ENCODE results near the gene GALNT14.

Gene GALNT14

DNA sequence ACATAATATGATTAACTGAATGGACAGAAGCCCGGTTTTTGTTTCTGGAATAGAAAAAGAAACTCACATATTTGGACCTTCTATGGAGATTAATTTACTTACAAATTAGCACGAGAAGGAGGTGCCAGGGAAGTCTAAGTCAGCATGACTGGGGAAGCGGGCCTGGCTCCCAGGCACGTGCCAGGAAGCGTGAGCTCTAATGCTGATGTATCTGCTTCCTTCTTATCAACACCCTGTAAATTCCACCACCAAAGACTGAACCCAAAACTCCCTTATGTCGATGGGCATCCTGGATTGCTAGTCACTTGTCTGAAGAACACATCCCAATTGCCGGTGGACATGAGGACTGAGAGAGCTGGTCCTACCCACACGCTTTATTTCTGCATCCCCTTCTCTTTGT lies 134.5 kb downstream of the GALNT14 start:
- DNase-seq: no peak

DNA sequence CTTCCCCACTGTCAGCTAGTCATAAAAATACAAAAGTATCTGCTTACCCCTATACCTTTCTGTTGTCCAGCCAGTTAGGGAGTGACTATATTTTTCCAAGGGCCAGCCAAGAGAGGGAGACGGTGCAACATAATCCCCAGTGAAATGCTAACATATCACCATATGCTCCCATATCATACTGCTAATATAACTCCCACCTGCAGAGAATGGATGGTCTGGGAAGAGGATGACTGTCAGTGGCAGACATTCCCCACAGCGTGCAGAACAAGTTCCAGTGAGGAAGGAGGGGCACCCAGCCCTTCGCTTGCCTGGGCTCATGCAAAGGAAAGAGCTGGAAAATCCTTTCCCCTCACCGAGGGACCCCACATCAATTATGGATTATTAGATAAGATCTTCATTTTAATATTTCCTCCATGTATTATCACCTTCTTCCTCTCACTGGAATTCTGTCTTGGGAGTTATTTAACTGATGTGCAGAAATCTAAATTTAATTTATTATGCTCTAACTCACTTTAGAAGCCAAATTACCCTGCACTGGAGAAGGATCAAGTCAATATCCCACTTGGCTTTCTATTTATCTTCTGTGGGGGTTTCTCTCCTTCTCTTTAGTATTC lies 135.6 kb downstream of the GALNT14 start:
- no peak for DNase-seq

DNA sequence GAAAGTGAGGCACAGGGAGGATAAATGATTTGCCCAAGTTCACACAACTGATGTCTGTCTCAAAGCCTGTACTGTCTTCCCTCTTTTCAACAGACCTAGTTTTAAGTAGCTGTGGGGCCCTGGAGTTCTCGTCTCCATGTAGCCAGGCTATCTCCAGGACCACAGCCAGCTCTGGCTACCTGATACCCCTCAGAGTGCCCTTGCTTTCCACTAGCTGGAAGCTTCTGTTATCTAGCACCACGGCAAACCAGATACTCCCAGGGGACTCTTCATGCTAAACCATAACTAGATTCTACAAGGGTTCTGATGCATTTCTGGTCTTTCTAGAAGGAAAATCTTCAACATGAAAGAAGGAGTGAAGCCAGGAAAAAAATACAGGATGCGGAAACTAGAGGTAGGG lies 137.3 kb downstream of the GALNT14 start:
- no peak for DNase-seq

DNA sequence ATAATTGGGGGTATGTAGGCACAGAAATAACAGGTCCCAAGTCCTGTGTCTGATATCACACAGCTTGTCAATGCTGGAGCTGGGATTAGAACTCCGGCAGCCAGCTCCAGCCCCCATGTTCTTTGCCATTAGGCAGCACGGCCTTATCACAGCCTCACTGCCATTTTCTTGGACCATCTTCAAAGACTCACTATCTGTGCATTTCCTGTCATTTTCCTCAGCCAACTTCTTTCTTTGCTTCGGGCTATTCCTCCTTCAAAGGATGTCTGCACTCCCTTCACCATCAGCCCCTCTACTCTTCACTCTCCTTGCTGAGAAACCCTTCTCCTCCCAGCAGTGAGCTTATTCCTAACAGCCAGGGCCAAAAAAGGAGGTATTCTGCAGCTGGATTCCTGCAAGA lies 139.6 kb downstream of the GALNT14 start:
- DNase-seq: no peak

DNA sequence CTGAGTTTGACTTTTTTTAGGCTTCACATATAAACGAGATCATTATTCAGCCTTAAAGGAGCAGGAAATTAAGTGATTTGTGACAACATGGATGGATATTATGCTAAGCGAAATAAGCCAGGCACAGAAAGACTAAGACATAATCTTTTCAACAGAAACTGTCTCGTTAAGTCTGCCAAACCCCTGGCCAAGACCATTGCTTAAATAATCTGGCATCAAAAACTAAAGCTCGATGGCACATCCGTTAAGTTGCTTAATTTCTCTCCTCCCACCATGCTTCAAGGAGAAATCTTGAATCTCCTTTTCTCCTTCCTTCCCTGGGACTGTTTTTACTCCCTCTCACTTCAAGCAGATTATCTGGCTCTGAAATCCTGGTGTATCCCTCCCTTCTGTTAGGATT lies 140.3 kb downstream of the GALNT14 start:
- no peak for DNase-seq

DNA sequence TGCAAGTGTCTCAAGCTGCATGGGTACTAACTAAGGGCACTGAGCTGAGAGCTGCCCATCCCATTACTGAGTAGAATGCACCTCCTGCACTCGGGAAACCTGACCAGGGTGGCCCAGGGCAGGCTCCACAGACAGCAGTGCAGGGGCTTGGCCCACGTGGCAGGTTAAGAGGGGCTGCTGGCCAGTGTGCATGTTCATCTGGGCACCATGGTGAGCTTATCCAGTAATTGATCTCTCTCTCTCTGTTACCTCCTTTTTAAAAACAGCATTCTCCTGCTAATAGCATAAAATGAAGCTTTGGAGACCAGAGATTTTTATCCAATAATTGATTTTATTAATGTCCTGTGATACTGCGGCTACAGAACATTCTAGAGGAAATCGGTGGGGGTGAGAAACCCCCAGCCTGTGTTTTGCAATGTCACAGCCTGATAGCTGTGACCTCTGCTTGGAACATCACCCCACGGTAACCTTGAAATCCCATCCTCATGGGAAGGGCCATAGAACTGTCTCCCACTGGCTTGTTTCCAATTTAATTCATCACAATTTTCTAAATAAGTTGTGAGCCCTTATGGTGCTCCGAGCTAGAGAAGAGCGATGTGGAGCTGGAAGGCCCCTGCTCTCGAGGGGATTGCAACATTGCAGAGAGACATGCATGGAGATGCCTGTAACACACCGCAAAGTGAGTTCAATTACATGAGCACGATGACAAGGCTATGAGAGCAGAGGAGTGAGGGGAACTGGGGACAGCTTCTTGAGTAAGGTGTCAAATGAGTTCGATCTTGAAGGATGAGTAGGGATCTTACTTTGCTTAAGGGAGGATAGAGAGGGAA lies 143.8 kb downstream of the GALNT14 start:
- no peak for DNase-seq

DNA sequence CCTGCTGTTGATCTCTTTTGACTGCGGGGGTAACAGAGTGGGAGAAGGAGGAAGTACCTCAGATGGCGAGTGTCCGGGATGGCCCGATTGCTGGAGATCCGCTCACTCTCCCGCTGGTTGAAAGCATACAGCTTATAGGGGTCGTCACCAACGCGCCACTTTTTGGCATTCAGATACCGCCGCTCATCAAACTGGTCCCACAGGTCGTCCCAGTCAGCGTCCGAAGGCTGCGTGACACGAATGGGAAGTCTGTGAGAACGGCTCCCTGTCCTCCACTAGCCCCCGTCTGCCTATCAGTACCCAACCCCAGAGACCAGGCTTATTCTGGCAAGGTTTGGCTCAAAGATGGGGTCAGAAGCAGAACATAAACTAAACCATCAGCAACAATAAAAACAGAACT lies 145.5 kb downstream of the GALNT14 start:
- no peak for DNase-seq

DNA sequence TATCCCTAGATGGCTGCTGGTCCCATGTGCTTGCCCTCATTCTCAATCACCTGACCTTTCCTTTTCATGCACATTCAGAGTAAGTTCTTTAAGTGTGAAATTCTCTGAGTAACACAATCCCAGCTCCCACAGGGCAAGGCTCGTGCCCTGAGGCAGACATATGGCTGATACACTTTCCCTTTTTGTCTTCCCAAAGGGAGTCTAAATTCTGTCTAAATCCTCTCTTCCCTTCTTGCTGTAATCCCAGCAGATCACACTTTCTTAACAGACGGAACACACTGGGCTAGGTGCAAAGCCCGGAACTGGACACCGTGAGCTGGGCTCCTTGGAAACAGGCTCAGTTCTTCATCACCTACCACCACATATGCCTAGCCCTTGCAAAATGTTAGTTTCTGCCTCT lies 147.6 kb downstream of the GALNT14 start:
- DNase-seq: no peak

DNA sequence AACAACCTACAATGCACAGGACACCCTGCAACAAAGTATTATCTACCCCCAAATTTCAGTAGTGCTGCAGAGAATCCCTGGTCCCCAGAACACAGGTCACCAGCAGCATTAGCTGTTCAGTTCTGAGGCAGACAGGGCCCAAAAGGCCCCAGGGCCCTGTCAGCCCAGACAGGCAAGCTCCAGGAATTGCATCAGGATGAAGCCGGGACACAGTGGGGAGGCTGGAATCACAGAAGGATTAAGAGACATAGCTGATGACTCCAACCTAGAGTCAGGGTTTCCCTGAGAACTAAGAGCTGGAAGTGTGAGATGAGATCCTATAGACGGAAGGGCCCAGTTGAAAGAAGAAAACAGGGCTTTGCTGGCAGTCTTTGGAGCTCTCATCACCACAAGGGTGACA lies 148.1 kb downstream of the GALNT14 start:
- no peak for DNase-seq

DNA sequence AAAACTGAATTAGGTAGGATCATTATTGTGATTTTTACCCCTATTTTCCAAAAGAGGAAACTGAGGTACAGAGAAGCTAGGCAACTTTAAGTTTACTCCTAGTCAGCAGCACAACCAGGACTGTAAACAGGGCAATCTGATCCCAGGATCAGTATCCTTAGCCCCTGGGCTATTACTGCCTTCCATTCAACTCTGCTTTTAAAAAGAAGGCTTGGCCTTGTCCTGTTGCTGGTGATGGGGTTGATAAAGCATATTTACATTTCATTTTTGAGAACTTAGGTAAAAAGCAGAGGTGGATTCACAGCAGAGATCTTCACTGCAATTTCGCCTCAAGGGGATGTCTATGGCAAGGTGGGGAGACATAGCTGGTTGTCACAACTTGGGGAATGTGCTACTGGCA lies 148.5 kb downstream of the GALNT14 start:
- DNase-seq: no peak

DNA sequence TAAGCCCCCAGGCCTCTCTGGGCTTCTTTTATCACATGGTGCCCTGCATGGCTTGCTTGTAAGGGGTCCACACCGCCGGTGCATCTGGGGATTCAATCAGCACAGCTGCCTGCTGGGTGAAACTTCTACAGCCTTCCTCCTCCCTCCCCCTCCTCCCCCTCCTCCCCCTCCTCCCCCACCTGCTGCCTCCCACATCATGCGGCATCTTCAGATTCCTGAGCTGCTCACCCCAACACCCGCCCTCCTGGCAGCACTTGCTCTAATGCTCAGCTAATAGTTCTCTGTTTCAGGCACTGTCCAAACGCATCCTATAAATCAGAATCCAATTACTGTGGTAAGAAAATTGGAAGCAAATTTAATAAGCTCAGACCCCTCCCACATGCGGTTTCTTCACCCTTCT lies 150.7 kb downstream of the GALNT14 start:
- no peak for DNase-seq

DNA sequence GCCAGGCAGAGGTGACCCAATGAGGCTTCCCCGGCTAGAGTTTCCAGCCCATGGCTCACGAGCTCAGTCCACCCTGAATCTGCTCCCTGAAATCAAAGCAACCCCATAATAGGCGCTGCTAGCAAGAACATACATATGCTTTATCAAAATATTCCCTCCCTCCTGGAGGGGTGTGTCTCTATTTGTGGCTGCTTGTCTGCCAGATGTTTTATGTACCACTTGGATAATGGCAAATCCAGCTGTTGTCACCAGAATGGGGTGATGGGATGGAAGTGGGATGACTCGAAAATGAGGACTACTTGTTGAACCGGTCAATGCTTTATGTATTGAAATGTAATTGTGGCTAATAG lies 152.0 kb downstream of the GALNT14 start:
- DNase-seq: no peak

DNA sequence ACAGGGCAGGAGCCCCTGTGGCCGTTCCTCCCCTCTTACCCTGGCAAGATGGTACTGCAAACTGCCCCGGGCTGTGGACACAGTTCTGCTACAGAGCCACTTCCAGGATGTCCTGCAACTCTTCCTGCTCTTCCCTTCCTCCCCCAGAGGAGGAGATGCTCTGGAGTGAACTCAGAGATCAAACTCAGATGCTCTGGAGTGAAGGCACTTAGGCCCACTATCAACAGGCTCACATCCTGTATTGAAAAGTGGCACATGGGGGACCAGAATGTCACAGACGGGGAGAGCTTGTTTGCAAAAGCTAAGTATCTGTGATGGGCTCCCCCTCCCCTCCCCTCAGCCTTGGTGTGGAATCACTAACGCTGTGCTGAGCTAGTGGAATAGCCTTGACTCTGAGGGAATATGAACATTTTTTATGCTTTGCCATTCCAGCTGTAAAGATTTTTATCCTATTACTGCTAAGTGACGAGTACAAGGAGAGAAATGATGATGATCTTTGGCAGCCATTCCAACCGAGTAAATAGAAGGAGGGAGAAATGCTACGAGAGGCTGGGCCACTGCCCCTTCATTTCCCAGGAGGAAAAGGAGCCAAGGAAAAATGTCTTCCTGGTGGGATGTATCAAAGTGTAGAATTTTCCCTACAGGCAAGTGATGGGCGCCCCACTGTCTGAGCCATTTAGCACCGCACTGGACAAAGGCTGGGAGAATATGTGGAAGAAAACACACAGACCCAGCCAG lies 152.6 kb downstream of the GALNT14 start:
- no peak for DNase-seq

DNA sequence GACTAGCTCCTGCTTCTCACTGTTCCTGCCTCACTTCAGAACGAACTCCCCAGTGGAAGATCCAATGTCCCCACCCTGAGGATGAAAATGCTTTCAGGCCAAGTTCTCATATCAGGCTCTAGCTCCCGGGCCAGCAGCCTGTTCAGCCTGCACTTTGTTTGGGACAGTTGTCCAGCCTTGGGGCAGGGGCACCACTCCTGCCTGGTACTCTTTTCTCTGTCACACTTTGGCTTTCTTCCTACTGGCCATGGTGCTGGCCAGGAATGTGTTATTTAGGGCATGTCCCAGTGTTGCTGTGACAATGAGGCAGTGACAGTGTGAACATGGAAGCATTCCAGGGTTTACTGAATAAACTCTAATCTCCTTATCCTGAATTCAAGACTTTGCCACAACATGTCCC lies 154.1 kb downstream of the GALNT14 start:
- DNase-seq: no peak

DNA sequence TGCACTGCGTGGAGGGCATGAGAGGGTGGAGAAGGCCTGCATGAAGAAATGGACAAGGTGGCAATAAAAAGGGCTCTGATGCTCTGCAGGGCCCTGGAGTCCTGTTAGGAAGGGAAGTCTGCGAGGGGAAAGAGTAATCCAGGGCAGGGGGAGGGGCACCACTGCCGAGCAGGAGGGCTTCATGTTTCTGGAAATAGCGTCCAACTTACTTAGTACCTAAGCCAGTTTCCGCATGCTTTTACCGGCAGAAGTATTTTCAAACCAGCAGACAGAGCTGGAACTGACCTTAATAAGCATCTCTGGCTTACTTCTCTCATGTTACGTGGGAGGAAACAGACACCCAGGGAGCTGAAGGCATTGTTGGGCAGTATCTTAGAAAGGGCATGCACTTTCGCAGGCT lies 156.7 kb downstream of the GALNT14 start:
- DNase-seq: no peak

DNA sequence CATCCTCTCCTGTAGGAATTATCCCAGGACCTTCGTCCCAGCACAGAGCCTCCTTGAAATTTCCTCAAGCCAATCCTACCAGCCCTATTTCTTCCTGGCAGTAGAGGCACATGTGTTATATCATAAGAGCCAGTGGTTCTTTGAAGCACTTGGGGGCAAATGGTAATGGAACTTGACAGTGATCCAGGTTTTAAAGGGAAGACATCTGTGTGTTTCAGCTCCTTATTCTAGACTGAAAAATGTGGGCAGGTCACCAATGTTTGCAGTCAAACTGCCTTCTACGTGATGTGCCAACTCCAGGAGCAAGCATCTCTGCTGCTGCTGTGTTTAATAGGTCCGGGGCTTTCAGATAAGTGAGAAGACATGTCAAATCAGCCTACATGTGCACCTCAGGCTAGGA lies 157.1 kb downstream of the GALNT14 start:
- DNase-seq: no peak

DNA sequence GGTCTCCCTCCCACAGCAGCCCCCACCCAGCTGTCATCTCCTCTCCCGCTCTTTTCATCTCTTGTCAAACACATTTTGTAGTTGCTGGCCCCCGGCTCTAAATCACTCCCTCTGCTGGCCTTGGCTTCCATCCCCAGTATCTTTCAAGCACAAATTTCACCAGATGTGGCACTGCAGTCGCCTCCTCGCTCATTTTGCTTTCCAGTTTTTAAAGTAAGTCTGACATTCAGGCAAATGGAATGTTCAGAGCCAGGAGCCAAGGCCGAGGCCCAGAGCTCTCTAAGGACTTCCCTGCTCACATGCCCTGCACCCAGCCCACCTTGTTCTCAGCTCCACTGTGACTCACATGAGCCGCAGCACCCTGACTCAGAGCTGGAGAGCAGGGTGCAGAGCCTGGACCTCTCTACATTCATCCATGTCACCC lies 158.4 kb downstream of the GALNT14 start:
- DNase-seq: no peak

DNA sequence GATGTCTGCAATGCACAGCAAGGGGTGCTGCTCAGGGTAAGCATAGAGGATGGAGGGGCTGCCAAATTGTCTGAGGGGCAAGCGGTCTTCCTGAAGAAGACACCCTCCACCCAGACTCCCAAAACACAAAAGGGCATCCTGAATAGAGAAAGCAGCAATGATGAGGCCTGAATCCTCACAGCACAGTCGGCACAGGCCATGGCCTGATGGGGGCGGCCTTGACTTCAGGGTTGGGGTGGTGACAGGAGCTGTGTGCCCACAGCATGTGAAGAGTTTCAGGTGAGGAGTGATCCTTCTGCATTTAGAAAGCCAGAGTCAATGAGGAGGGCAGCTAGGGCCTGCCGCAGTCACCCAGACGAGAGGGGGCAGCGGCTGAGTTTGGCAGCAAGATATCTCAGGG lies 159.4 kb downstream of the GALNT14 start:
- DNase-seq: no peak

DNA sequence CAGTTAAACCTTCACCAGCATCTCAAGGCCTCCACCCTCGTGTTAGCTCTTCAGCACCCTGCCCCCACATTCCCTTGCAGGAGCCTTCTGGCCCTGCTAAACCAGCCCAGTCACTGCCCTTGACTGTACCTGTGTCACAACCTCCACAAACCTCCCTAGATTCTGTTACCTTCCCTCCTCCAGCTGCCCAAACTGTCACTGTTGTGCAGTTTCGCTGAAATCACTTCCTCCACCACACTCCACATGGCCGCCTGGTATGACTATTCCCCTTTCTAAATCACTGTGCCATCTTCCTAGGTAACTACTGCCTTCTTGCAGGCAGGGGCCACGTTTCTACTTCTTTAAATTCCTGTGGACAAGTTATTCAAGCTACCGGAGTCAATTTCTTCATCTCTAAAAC lies 160.2 kb downstream of the GALNT14 start:
- DNase-seq: peak in 1 of 2 experiments; percentile 12

DNA sequence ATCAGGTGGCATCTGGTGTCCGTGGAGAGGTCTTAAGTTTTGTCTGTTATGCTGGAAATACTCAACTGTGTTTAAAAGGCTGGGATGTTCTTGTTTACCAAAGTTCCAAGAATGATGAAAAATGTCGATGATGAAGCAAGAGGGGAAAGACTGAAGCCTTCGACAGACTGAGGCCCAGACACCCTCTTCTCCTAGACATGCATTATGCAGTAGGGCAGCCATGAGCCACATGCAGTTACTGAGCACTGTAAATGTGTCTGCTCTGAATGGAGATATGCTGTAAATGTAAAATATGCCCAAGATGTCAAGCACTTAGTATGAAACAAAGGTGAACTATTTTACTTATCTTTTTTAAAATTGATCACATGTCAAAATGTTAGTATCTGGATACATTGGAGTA lies 163.1 kb downstream of the GALNT14 start:
- DNase-seq: no peak

DNA sequence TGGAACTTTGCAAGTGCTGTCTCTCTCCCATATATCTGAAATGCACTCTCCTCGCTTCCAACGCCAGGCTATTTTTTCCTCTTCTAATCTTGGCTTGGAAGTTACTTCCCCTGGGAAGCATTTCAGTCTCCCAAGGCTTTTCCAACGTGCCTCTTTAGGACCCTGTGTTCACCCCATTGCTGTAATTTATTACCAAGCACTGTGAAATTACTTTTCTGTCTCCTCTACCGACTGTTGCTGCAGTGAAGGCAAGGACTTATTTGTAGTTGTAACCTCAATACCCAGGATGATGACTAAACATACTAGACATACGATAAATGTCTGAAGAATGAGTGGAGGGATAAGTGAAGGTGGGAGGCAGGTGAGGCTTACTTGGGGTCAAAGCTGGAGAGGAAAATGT lies 163.7 kb downstream of the GALNT14 start:
- DNase-seq: no peak

DNA sequence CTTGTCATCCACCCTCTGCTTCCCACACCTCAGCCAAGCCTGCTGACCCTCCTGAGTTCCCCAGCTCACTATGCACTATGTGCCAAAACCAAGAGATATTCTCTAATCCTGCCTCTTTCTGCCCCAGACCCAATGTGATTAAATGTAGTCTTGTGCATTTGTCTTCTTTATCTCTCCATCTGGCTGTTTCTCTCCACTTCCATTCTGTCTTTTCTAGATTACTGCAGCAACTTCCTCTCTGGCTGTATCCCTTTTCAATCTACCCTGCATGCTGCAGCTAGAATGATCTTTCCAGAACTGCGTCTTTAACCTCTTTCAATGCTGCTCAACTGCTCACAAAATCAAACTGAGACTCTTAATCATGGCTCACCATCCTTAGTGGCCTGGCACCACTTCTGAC lies 164.1 kb downstream of the GALNT14 start:
- no peak for DNase-seq

DNA sequence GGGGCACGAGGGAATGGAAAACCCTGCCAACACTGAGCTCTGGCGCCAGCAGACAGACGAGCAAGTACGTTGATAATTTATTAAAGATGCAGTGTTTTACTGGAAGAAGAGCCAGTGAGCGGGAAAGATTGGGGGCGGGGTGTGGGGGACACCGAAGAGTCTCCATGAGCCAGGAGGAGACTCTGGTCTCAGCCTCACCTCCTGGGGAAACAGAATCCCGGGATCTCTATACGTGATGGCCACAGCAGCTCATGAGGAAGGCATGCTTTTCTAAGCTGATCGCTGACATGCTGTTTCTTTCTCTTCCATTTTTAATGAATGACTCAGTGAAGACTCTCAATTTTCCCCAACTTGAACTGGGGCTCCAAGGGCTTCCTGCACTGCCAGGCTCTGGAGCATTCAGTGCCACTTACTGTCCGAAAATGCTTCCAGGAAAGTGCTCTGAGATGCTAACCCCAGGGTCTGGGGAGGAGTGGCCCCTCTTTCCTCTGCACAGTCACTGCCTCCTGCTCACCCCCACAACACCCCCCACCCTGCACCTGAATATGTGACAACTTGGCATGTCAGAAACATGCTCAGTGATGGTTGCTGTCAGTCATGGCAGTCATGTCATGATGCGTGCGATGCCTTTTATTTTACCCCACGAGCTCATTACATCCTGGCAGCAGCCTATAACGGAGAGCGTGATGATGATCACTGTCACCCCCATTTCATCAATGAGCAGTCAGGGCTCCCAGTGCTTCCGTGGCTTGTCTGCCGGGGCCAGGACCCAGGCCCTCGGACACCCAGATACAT lies 166.8 kb downstream of the GALNT14 start:
- no peak for DNase-seq
